ENCODE data around the gene EEA1.
"Not testable (repeated sequence)": the region's sequence is repeated elsewhere in the genome, so short reads cannot be mapped to it uniquely, and the experiment has no call there.

Gene EEA1

GRCh38 chr12:92928962-92929915 lies at the start of gene EEA1:
TSS of gene EEA1 (minus strand) at chr12:92929295. CDS start at chr12:92929066, 229 bp downstream.
- peak; percentile 93 to 95 for DNase-seq

- no peak for DNase-seq
Observed at GRCh38 chr12:92978607-92979006, 49.5 kb upstream of the EEA1 start.

- no peak for DNase-seq
Observed at GRCh38 chr12:92977326-92977725, 48.2 kb upstream of the EEA1 start.

- no peak for DNase-seq
Observed at GRCh38 chr12:92974759-92975158, 45.7 kb upstream of the EEA1 start.

- no peak for DNase-seq
Observed at GRCh38 chr12:92973614-92974013, 44.5 kb upstream of the EEA1 start.

- DNase-seq = no peak
Observed at GRCh38 chr12:92971859-92972524, 42.9 kb upstream of the EEA1 start.

- DNase-seq = no peak
Observed at GRCh38 chr12:92968176-92968813, 39.2 kb upstream of the EEA1 start.

GRCh38 chr12:92964378-92964777 lies 35.3 kb upstream of the EEA1 start:
- DNase-seq = not testable (repeated sequence)

GRCh38 chr12:92961949-92962348 lies 32.9 kb upstream of the EEA1 start:
- DNase-seq = no peak

GRCh38 chr12:92955997-92956663 lies 27.0 kb upstream of the EEA1 start:
- no peak for DNase-seq

- DNase-seq = no peak
Observed at GRCh38 chr12:92953747-92954146, 24.7 kb upstream of the EEA1 start.

- DNase-seq = no peak
Observed at GRCh38 chr12:92952394-92952793, 23.3 kb upstream of the EEA1 start.

GRCh38 chr12:92951006-92951405 lies 21.9 kb upstream of the EEA1 start:
- DNase-seq = no peak

GRCh38 chr12:92950011-92950410 lies 20.9 kb upstream of the EEA1 start:
- DNase-seq = no peak

GRCh38 chr12:92949466-92949865 lies 20.4 kb upstream of the EEA1 start:
- no peak for DNase-seq

- no peak for DNase-seq
Observed at GRCh38 chr12:92947589-92948215, 18.6 kb upstream of the EEA1 start.

GRCh38 chr12:92945659-92946220 lies 16.6 kb upstream of the EEA1 start:
- no peak for DNase-seq

GRCh38 chr12:92943482-92944250 lies 14.6 kb upstream of the EEA1 start:
- no peak for DNase-seq

- DNase-seq = no peak
Observed at GRCh38 chr12:92942905-92943304, 13.8 kb upstream of the EEA1 start.

GRCh38 chr12:92939116-92939515 lies 10.0 kb upstream of the EEA1 start:
- DNase-seq = no peak

GRCh38 chr12:92938638-92939037 lies 9.5 kb upstream of the EEA1 start:
- DNase-seq = no peak

Data from NCI-H187 (cell line).